Measurements from ENCODE around the gene TYK2. TPM values are rescaled to one million over a fixed set of nuclear protein-coding genes. Genes with fewer than 3 reads are reported as not detected.

Gene TYK2
- polyA plus RNA-seq, 1 experiment, result 40.9 TPM

- H3K27me3 ChIP-seq (ENCODE audit: control insufficient read depth, insufficient read depth, low read length), result no peaks in the 10 kb centered on the region
- H3K36me3 ChIP-seq (ENCODE audit: control insufficient read depth, insufficient read depth, low read length), result peaks cover 2% of the 10 kb centered on the region
- peak; percentile 81 for DNase-seq (ENCODE audit: low read depth)
- ChIA-PET POLR2A (interaction anchor here (0.6 kb wide), 3 partner anchors 8 to 63 kb away, joined by 3 to 6 read pairs (median 3); no protein-coding TSS in a partner anchor), CTCF (interaction anchor here (0.6 to 2.6 kb wide), 13 partner anchors 8 to 334 kb away, joined by 3 to 14 read pairs (median 3); no protein-coding TSS in a partner anchor)
- TF ChIP-seq CTCF (IDR thresholded peaks at IDR 0.05; ENCODE audit: insufficient read depth, low read depth, low read length), result peak; percentile 40
- H3K4me3 ChIP-seq (ENCODE audit: low read depth, low read length), result peak overlapping the region; percentile 97
Observed at GRCh38 chr19:10334588-10335351, 45.6 kb downstream of the TYK2 start.

GRCh38 chr19:10333758-10334587 is 46.4 kb downstream of the TYK2 start:
- ChIA-PET POLR2A (interaction anchor here (0.5 to 1.0 kb wide), 9 partner anchors 11 to 1765 kb away, joined by 3 to 14 read pairs (median 5); no protein-coding TSS in a partner anchor), CTCF (interaction anchor here (0.7 to 2.6 kb wide), 13 partner anchors 8 to 334 kb away, joined by 3 to 14 read pairs (median 3); partner anchors contain the start of gene ICAM1)
- Histone ChIP-seq H3K27me3 (ENCODE audit: control insufficient read depth, insufficient read depth, low read length) (no peaks in the 10 kb centered on the region), H3K4me3 (ENCODE audit: low read depth, low read length) (peak overlapping the region; percentile 97), H3K36me3 (ENCODE audit: control insufficient read depth, insufficient read depth, low read length) (peaks cover 9% of the 10 kb centered on the region)
- TF ChIP-seq CTCF (IDR thresholded peaks at IDR 0.05; ENCODE audit: insufficient read depth, low read depth, low read length), result no peak
- DNase-seq (ENCODE audit: low read depth), result no peak

- Histone ChIP-seq H3K4me3 (ENCODE audit: low read depth, low read length) (peak within 1 kb of the TSS; percentile 97), H3K36me3 (ENCODE audit: control insufficient read depth, insufficient read depth, low read length) (peaks cover 16% of the 10 kb centered on the region), H3K27me3 (ENCODE audit: control insufficient read depth, insufficient read depth, low read length) (no peaks in the 10 kb centered on the region)
- ChIA-PET POLR2A (interaction anchor here (0.5 to 1.0 kb wide), 7 partner anchors 12 to 1764 kb away, joined by 4 to 14 read pairs (median 8); no protein-coding TSS in a partner anchor), CTCF (interaction anchor here (1.4 to 2.6 kb wide), 6 partner anchors 9 to 64 kb away, joined by 3 to 14 read pairs (median 6); partner anchors contain the start of gene ICAM1)
- peak; percentile 13; the same call in 1 of the 2 replicates for TF ChIP-seq CTCF (IDR thresholded peaks at IDR 0.05; ENCODE audit: insufficient read depth, low read depth, low read length)
- peak; percentile 69 for DNase-seq (ENCODE audit: low read depth)
Observed at GRCh38 chr19:10332965-10333757, 47.2 kb downstream of the TYK2 start, which contains the start of gene RAVER1. Gene RAVER1 (minus strand): TSS chr19:10333529. CDS start chr19:10333507, 22 bp downstream.

- ChIA-PET CTCF (interaction anchor here (1.7 kb wide), 1 partner anchor 61 kb away, joined by 7 read pairs; the partner anchor contains the start of gene ICAM1), POLR2A (no interaction called here)
- no peak for DNase-seq (ENCODE audit: low read depth)
- Histone ChIP-seq H3K27me3 (ENCODE audit: control insufficient read depth, insufficient read depth, low read length) (no peaks in the 10 kb centered on the region), H3K36me3 (ENCODE audit: control insufficient read depth, insufficient read depth, low read length) (peaks cover 24% of the 10 kb centered on the region), H3K4me3 (ENCODE audit: low read depth, low read length) (peak overlapping the region; percentile 97)
- TF ChIP-seq CTCF (IDR thresholded peaks at IDR 0.05; ENCODE audit: insufficient read depth, low read depth, low read length), result no peak
Observed at GRCh38 chr19:10332158-10332964, 48.0 kb downstream of the TYK2 start.
